ENCODE data around the gene ITGB2. TPM values are rescaled to one million over a fixed set of nuclear protein-coding genes. Genes with fewer than 3 reads are reported as not detected.
A peak's percentile ranks its signal among the peaks of the same experiment; 100 is the strongest.
"Not testable (repeated sequence)": the region's sequence is repeated elsewhere in the genome, so short reads cannot be mapped to it uniquely, and the experiment has no call there.

The ITGB2 gene
- total RNA-seq, 4 donors from 2014 or later = 32.7 to 87.3 (median 56.2) TPM

GRCh38 chr21:44885615-44886014 is 35.1 kb downstream of the ITGB2 start:
- Histone ChIP-seq H3K27me3 (no peaks in the 10 kb centered on the region), H3K4me1 (peaks cover 0 to 13% (median 8%) of the 10 kb centered on the region in 4 donors), H3K36me3 (no peaks in the 10 kb centered on the region), H3K4me3 (no peak overlapping the region), H3K27ac (no peak overlapping the region), H3K9me3 (no peaks in the 10 kb centered on the region)
- DNase-seq (ENCODE audit: low spot score in 2 of 2) = no peak
- WGBS, 2 donors = 80 to 82% methylated on average over 11 of the region's 11 CpGs
- TF ChIP-seq EP300 (IDR thresholded peaks at IDR 0.05) (no peak), POLR2A (IDR thresholded peaks at IDR 0.05) (no peak), CTCF (IDR thresholded peaks at IDR 0.05) (no peak)

- Histone ChIP-seq H3K4me1 (peaks cover 0 to 13% (median 9%) of the 10 kb centered on the region in 4 donors), H3K4me3 (no peak overlapping the region), H3K9me3 (no peaks in the 10 kb centered on the region), H3K27me3 (no peaks in the 10 kb centered on the region), H3K27ac (no peak overlapping the region), H3K36me3 (no peaks in the 10 kb centered on the region)
- DNase-seq (ENCODE audit: low spot score in 2 of 2) = no peak
- 47 to 55% methylated on average over 7 of the region's 7 CpGs for WGBS, 2 donors
- TF ChIP-seq CTCF (IDR thresholded peaks at IDR 0.05) (no peak), POLR2A (IDR thresholded peaks at IDR 0.05) (no peak), EP300 (IDR thresholded peaks at IDR 0.05) (no peak)
Observed at GRCh38 chr21:44884097-44884496, 36.6 kb downstream of the ITGB2 start.

- TF ChIP-seq CTCF (IDR thresholded peaks at IDR 0.05) (no peak), EP300 (IDR thresholded peaks at IDR 0.05) (no peak), POLR2A (IDR thresholded peaks at IDR 0.05) (no peak)
- H3K9me3 ChIP-seq = no peaks in the 10 kb centered on the region
- no peak for DNase-seq (ENCODE audit: low spot score in 2 of 2)
- H3K36me3 ChIP-seq = no peaks in the 10 kb centered on the region
- H3K27ac ChIP-seq = no peak overlapping the region
- 74 to 81% methylated on average over 10 to 11 of the region's 11 CpGs for WGBS, 2 donors
- H3K4me3 ChIP-seq = no peak overlapping the region
- peaks cover 0 to 13% (median 9%) of the 10 kb centered on the region in 4 donors for H3K4me1 ChIP-seq
- H3K27me3 ChIP-seq = no peaks in the 10 kb centered on the region
Observed at GRCh38 chr21:44883250-44883649, 37.4 kb downstream of the ITGB2 start.

- peak overlapping the region in 2 of 4 donors; percentile 32 to 55 for H3K27ac ChIP-seq
- no peak for DNase-seq (ENCODE audit: low spot score in 2 of 2)
- TF ChIP-seq CTCF (IDR thresholded peaks at IDR 0.05) (no peak), POLR2A (IDR thresholded peaks at IDR 0.05) (no peak), EP300 (IDR thresholded peaks at IDR 0.05) (no peak)
- H3K4me3 ChIP-seq = no peak overlapping the region
- no peaks in the 10 kb centered on the region for H3K9me3 ChIP-seq
- 59 to 61% methylated on average over 4 to 6 of the region's 6 CpGs for WGBS, 2 donors
- H3K4me1 ChIP-seq = peaks cover 0 to 13% (median 9%) of the 10 kb centered on the region in 4 donors
- H3K27me3 ChIP-seq = no peaks in the 10 kb centered on the region
- no peaks in the 10 kb centered on the region for H3K36me3 ChIP-seq
Observed at GRCh38 chr21:44881198-44881872, 39.4 kb downstream of the ITGB2 start.

GRCh38 chr21:44880405-44881197 is 40.1 kb downstream of the ITGB2 start:
- TF ChIP-seq POLR2A (IDR thresholded peaks at IDR 0.05) (no peak), EP300 (IDR thresholded peaks at IDR 0.05) (peak in 1 of 2 donors; percentile 74), CTCF (IDR thresholded peaks at IDR 0.05) (no peak)
- no peak overlapping the region for H3K4me3 ChIP-seq
- no peaks in the 10 kb centered on the region for H3K9me3 ChIP-seq
- WGBS, 2 donors = 45 to 52% methylated on average over 8 of the region's 8 CpGs
- H3K36me3 ChIP-seq = no peaks in the 10 kb centered on the region
- H3K27me3 ChIP-seq = no peaks in the 10 kb centered on the region
- peak in 1 of 2 donors; percentile 29 for DNase-seq (ENCODE audit: low spot score in 2 of 2)
- H3K4me1 ChIP-seq = peaks cover 0 to 17% (median 10%) of the 10 kb centered on the region in 4 donors
- peak overlapping the region in 1 of 4 donors; percentile 43 for H3K27ac ChIP-seq

GRCh38 chr21:44879238-44879637 is 41.5 kb downstream of the ITGB2 start:
- Histone ChIP-seq H3K27ac (peak overlapping the region in 1 of 4 donors; percentile 42), H3K4me1 (peaks cover 0 to 30% (median 14%) of the 10 kb centered on the region in 4 donors)
- not testable (repeated sequence) for H3K9me3 ChIP-seq; H3K36me3 ChIP-seq; H3K27me3 ChIP-seq; H3K4me3 ChIP-seq; DNase-seq (ENCODE audit: low spot score in 2 of 2)
- WGBS, 2 donors = 92 to 93% methylated on average over 8 of the region's 8 CpGs

Data from tibial nerve (tissue), 4 donors.